Neutrophil (primary cell): Measurements from ENCODE around the gene TCL1B.

Experiments used
- H3K27ac ChIP-seq: fragments of 200-600 bp; sonication (generic); 2 replicates; pipeline ENCODE4 v1.5.1; 2016; ENCODE audit warnings: mild to moderate bottlenecking, moderate library complexity
- H3K27me3 ChIP-seq: fragments of 200-600 bp; sonication (generic); 2 replicates; pipeline ENCODE4 v1.6.0; 2016; ENCODE audit warnings: mild to moderate bottlenecking
- H3K36me3 ChIP-seq: fragments of 200-600 bp; sonication (generic); 2 replicates; pipeline ENCODE4 v1.5.1; 2017
- H3K4me1 ChIP-seq, 2 experiments: fragments of 200-600 bp in 1 of 2; sonication (generic) in 1 of 2; 1 replicate in 1 of 2; 2 replicates in 1 of 2; pipeline versions ENCODE4 v1.5.1 to v1.6.1; 2013 to 2016; ENCODE audit warnings: low read depth in 1 of 2, low read length in 1 of 2, mild to moderate bottlenecking in 1 of 2, moderate library complexity in 1 of 2; ENCODE audit not compliant: control insufficient read depth in 1 of 2, insufficient read depth in 1 of 2
- H3K4me3 ChIP-seq, 2 experiments: fragments of 200-600 bp in 1 of 2; sonication (generic) in 1 of 2; 1 replicate in 1 of 2; 2 replicates in 1 of 2; pipeline ENCODE4 v1.5.1; 2013 to 2016; ENCODE audit warnings: low read depth in 1 of 2, low read length in 1 of 2, mild to moderate bottlenecking in 1 of 2, moderate library complexity in 1 of 2
- H3K9me3 ChIP-seq: fragments of 200-600 bp; sonication (generic); 2 replicates; pipeline ENCODE4 v1.5.1; 2016
- CTCF ChIP-seq: fragments of 200-600 bp; sonication (generic); IDR thresholded peaks from 2 replicates; pipeline ENCODE4 v1.5.1; 2016; ENCODE audit warnings: antibody characterized with exemption

The TCL1B gene

GRCh38 chr14:95703341-95703740 is 17.1 kb downstream of the TCL1B start:
- peaks cover 54% of the 10 kb centered on the region for H3K27me3 ChIP-seq
- H3K4me3 ChIP-seq: no peak overlapping the region
- no peaks in the 10 kb centered on the region for H3K4me1 ChIP-seq
- no peak overlapping the region for H3K27ac ChIP-seq
- no peak for TF ChIP-seq CTCF
- H3K9me3 ChIP-seq: no peaks in the 10 kb centered on the region
- H3K36me3 ChIP-seq: no peaks in the 10 kb centered on the region

- Histone ChIP-seq H3K36me3 (no peaks in the 10 kb centered on the region), H3K4me3 (no peak overlapping the region), H3K27ac (no peak overlapping the region), H3K4me1 (no peaks in the 10 kb centered on the region), H3K27me3 (peaks cover 53% of the 10 kb centered on the region), H3K9me3 (no peaks in the 10 kb centered on the region)
- no peak for TF ChIP-seq CTCF
Measured at GRCh38 chr14:95703805-95704204, 17.6 kb downstream of the TCL1B start.

DNA sequence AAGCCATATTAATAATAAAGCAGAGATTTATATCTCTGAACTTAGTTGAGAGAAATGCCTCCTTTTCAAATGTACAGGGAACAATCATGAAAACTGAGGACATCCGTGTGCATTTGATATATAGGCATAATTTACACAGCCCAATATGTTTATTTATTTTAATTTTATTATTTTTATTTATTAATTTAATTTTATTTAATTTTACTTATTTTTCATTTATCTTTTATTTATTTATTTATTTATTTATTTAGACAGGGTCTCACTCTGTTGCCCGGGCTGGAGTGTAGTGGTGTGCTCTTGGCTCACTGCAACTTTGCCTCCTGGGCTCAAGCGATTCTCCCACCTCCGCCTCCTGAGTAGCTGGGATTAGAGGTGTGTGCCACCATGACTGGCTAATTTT is 19.3 kb downstream of the TCL1B start:
- TF ChIP-seq CTCF: no peak
- Histone ChIP-seq H3K4me1 (no peaks in the 10 kb centered on the region), H3K27ac (no peak overlapping the region), H3K27me3 (peaks cover 38% of the 10 kb centered on the region), H3K36me3 (no peaks in the 10 kb centered on the region), H3K4me3 (no peak overlapping the region), H3K9me3 (no peaks in the 10 kb centered on the region)

DNA sequence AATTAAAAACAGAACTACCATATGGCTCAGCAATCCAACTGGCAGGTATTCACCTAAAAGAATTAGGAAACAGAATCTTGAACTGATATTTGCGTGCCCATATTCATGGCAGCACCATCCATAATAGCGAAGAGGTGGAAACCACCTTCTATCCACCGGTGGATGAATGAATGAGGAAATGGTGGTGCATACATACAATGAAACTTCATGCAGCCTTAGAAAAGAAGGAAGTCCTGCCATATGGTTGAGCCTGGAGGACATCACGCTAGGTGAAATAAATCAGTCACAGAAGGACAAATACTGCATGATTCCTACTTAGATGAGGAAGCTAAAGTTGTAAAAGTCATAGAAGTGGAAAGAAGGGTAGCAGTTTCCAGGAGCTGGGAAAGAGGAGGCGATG is 21.1 kb downstream of the TCL1B start:
- H3K4me1 ChIP-seq: no peaks in the 10 kb centered on the region
- no peaks in the 10 kb centered on the region for H3K36me3 ChIP-seq
- no peak for TF ChIP-seq CTCF
- H3K9me3 ChIP-seq: no peaks in the 10 kb centered on the region
- no peak overlapping the region for H3K27ac ChIP-seq
- no peak overlapping the region for H3K4me3 ChIP-seq
- peaks cover 24% of the 10 kb centered on the region for H3K27me3 ChIP-seq

DNA sequence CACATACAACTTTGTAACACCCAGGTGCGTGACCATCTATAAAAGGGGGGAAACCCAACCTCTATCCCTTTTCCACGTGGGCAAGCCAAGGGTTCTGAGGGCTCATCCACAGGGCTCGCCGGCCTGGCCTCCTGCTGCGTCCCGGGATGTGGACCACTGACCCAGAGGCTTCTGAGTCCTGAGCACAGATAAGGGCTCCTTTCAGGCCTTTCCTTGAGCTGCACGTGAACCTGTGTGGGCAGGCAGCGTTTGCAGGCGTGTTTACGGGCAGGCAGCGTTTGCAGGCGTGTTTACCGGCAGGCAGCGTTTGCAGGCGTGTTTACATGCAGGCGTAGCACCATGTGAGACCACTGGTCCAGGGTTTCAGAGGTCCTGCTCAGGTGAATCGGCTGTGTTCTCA is 23.9 kb downstream of the TCL1B start:
- Histone ChIP-seq H3K4me1 (no peaks in the 10 kb centered on the region), H3K27me3 (peaks cover 32% of the 10 kb centered on the region), H3K27ac (no peak overlapping the region), H3K36me3 (no peaks in the 10 kb centered on the region), H3K4me3 (no peak overlapping the region), H3K9me3 (no peaks in the 10 kb centered on the region)
- no peak for TF ChIP-seq CTCF
